Activated CD4-positive, alpha-beta T cell treated with anti-CD3 and anti-CD28 coated beads for 36 hours (primary cell): Measurements from ENCODE around the gene GRK6. TPM values are rescaled to one million over a fixed set of nuclear protein-coding genes. Genes with fewer than 3 reads are reported as not detected.

ENCODE experiments used
- ATAC-seq: fragments of 200-7000 bp; cut with Tn5 transposase; one replicate; pipeline ENCODE4 v1.10.0; 2021; ENCODE audit warnings: mild to moderate bottlenecking, moderate library complexity
- CTCF ChIA-PET: fragments of 350-600 bp; sonication (Branson Sonifier 250); formaldehyde crosslinking; loops from one replicate; lab custom pipeline; 2021; ENCODE audit warnings: antibody characterized with exemption; lab: Charles Lee
- POLR2A ChIA-PET: fragments of 350-600 bp; sonication (Branson Sonifier 250); formaldehyde crosslinking; loops from one replicate; lab custom pipeline; 2021; ENCODE audit warnings: antibody characterized with exemption, inconsistent platforms; lab: Charles Lee
- DNase-seq: peaks from one replicate; pipeline ENCODE4 v3.0.0-alpha.2; 2020
- H3K27ac Mint-ChIP-seq: one replicate; pipeline ENCODE4 v1.8.0; 2021; ENCODE audit warnings: mixed read lengths
- H3K27me3 Mint-ChIP-seq: one replicate; pipeline ENCODE4 v1.8.0; 2021; ENCODE audit warnings: mixed read lengths
- H3K36me3 Mint-ChIP-seq: one replicate; pipeline ENCODE4 v1.8.0; 2021; ENCODE audit warnings: low read depth, mixed read lengths
- H3K4me1 Mint-ChIP-seq: one replicate; pipeline ENCODE4 v1.8.0; 2021; ENCODE audit warnings: mixed read lengths
- H3K4me3 Mint-ChIP-seq: one replicate; pipeline ENCODE4 v1.8.0; 2021; ENCODE audit warnings: mild to moderate bottlenecking, moderate library complexity, mixed read lengths
- H3K9me3 Mint-ChIP-seq: one replicate; pipeline ENCODE4 v1.8.0; 2021; ENCODE audit warnings: low read depth, mixed read lengths
- intact Hi-C, 2 experiments: fragments of 100-400 bp; cut with DNase I in 1 of 2; cut with micrococcal nuclease in 1 of 2; formaldehyde crosslinking; loops; one replicate each; pipeline versions ENCODE4 v1.14.2 to v1.15.1; 2022 to 2024; cut with DNase I, micrococcal nuclease
- total RNA-seq, 2 experiments: library from RNA; stranded (reverse); gene quantifications; one replicate each; pipeline ENCODE4 v1.2.3, GENCODE V29; 2021

GRK6 gene
- total RNA-seq, 2 experiments from 2014 or later: 110 to 141 TPM

DNA sequence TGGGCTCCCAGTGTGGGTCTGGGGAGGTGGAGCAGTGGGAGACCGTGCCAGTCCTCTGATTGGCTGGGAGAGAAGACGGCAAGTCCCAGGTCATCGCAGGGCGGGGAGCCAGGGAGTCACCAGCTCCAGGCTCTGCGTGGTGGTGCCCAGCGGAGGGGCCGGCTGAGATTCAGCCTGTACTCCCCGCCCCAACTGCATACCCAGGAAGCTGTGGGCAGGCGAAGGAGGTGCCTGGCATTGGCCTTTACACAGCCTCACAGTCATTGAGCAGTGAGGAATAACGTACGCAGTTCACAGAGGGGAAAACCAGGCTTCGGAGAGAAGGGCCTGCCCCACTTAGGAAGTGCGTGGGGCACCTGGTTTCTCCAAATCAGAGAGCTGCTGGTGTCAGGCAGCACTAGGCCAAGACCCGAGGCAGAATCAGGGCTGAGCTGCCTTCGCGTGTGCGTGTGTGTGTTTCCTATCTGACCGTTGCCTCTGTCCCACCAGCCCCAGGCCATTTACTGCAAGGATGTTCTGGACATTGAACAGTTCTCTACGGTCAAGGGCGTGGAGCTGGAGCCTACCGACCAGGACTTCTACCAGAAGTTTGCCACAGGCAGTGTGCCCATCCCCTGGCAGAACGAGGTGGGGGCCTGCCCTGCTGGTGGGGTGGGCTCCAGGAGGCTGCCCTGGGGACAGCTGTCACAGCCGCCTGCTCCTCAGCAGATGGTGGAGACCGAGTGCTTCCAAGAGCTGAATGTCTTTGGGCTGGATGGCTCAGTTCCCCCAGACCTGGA, 13.9 kb downstream of the GRK6 start:
- peaks cover 52% of the 10 kb centered on the region for H3K36me3 Mint-ChIP-seq
- no peak overlapping the region for H3K4me3 Mint-ChIP-seq
- peak; percentile 77 for ATAC-seq
- no peaks in the 10 kb centered on the region for H3K9me3 Mint-ChIP-seq
- no peaks in the 10 kb centered on the region for H3K27me3 Mint-ChIP-seq
- intact Hi-C loops: no loop called here
- ChIA-PET POLR2A (interaction anchor here (0.7 to 3.3 kb wide), 4 partner anchors 10 to 762 kb away, joined by 3 to 28 read pairs (median 5); partner anchors contain the start of gene GRK6), CTCF (interaction anchor here (0.7 to 2.0 kb wide), 11 partner anchors 9 to 988 kb away, joined by 3 to 12 read pairs (median 5); partner anchors contain the start of gene GRK6)
- H3K27ac Mint-ChIP-seq: peak overlapping the region; percentile 68
- peaks cover 65% of the 10 kb centered on the region for H3K4me1 Mint-ChIP-seq
- peak; percentile 72 for DNase-seq

DNA sequence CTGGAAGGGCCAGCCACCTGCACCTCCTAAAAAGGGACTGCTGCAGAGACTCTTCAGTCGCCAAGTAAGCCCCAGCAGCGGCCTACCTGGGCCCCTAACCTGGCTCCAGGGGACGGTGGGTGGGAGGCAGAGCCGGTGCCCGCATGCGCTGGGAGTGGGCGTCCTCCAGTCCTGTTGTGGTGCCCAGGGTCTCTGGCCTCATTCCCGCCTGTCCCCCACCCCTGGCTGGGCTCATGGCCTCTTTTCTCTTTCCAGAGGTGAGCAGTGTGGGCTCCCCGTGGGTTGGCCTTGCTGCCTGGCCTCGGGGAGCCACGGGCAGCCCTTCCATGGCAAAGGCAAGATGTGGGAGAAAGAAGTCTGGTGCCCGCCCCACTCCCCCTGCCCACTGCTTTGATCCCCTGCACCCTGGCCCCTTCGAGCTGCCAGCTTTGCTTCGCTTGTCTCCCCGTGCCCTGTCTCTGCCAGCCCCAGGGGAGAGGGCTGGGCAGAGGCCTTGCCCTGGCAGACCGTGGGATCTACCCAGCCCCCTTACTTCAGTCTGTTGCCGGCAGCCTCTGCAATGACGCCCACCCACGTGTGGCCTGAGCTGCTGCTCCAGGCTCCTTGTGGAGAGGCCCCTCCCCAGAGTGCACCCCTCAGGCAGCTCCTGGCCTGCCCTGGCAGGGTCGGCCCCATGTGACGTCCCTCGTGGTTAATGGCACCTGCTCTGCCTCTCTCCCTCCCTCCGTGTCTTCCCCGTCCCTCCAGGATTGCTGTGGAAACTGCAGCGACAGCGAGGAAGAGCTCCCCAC, 14.7 kb downstream of the GRK6 start:
- peak overlapping the region; percentile 19 for H3K27ac Mint-ChIP-seq
- no peak for ATAC-seq
- no peaks in the 10 kb centered on the region for H3K27me3 Mint-ChIP-seq
- H3K9me3 Mint-ChIP-seq: no peaks in the 10 kb centered on the region
- ChIA-PET CTCF (interaction anchor here (0.8 to 2.0 kb wide), 10 partner anchors 12 to 52 kb away, joined by 3 to 12 read pairs (median 5); partner anchors contain the start of gene GRK6), POLR2A (interaction anchor here (1.6 to 3.3 kb wide), 2 partner anchors 11 to 14 kb away, joined by 7 to 28 read pairs; partner anchors contain the start of gene GRK6)
- DNase-seq: no peak
- H3K36me3 Mint-ChIP-seq: peaks cover 47% of the 10 kb centered on the region
- intact Hi-C loops: no loop called here
- no peak overlapping the region for H3K4me3 Mint-ChIP-seq
- peaks cover 66% of the 10 kb centered on the region for H3K4me1 Mint-ChIP-seq

DNA sequence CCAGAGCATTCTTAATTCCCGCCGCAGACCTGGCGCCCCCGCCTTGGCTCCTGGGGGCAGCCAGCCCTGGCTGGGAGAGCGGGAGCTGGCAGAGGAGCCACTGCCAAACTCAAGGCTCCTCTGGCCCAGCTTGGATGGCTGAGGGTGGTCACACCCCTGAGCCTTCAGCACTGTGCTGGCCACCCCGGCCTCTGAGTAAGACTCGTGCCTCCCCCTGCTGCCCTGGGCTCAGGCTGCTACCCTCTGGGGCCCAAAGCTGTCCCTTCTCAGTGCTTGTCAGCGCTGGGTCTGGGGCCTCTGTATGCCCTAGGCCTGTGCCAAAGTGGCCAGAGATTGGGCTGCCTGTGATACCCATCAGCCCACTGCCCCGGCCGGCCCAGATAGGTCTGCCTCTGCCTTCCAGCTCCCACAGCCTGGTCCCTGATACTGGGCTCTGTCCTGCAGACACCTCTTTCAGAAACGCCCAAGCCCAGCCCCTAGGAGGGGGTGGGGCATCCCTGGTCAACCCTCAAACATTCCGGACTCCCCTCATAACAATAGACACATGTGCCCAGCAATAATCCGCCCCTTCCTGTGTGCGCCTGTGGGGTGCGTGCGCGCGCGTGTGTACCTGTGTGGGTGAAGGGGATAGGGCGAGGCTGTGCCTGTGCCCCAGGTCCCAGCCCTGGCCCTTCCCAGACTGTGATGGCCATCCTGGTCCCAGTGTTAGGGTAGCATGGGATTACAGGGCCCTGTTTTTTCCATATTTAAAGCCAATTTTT, 15.8 kb downstream of the GRK6 start:
- H3K36me3 Mint-ChIP-seq: peaks cover 39% of the 10 kb centered on the region
- POLR2A ChIA-PET: interaction anchor here (0.6 to 9.3 kb wide), 3 partner anchors 11 to 34 kb away, joined by 3 to 85 read pairs (median 28); no protein-coding TSS in a partner anchor
- peak overlapping the region; percentile 47 for H3K27ac Mint-ChIP-seq

DNA sequence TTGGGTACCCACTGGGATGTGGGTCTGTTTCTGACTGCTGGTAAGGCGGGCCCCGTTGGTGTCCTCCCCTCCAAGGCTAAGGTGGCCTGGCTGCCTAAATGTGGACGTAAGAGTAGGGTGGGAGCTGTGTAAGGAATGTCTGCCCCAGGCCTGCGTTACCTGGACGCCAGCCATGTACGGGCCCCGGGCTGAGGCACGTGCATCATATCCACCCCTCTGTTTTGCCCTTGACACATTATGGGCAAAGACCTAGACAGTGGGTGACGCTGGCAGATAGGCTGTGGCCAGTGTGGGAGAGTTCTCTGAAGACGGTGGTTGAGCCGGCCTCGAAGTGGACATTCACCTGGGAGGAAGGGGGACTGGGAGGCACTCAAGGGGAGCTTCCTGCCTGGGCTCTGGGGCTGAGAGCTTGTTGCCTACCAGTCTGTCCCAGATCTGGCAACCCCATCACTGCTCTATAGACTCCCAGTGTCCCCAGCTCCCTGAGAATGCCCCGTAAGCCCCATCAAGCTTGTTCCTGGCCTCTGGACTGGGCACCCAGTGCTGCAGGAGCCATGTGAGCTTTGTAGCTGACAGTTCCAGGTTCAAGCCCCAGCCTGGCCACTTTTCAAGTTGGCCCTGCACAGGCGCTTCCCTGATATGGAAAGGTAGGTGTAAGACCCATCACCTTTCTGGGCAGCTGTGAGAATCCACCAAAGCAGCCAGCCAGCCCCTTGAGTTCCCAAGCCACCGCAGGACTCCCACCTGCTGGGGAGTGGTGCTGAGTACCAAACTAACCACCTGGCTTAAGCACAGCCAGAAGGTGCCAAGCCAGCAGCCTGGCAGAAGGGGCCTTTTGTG, 16.9 kb downstream of the GRK6 start:
- ChIA-PET CTCF (interaction anchor here (0.6 to 8.1 kb wide), 9 partner anchors 9 to 134 kb away, joined by 3 to 72 read pairs (median 8); no protein-coding TSS in a partner anchor), POLR2A (interaction anchor here (0.6 to 9.3 kb wide), 5 partner anchors 9 to 35 kb away, joined by 3 to 85 read pairs (median 3); no protein-coding TSS in a partner anchor)
- Mint-ChIP-seq H3K9me3 (no peaks in the 10 kb centered on the region), H3K4me1 (peaks cover 61% of the 10 kb centered on the region), H3K27ac (no peak overlapping the region), H3K27me3 (no peaks in the 10 kb centered on the region), H3K36me3 (peaks cover 29% of the 10 kb centered on the region), H3K4me3 (no peak overlapping the region)
- peak; percentile 19 for DNase-seq
- no peak for ATAC-seq
- intact Hi-C loops: no loop called here

More for the DNA sequence above, 15.8 kb downstream of the GRK6 start:
- no peaks in the 10 kb centered on the region for H3K27me3 Mint-ChIP-seq
- no peak overlapping the region for H3K4me3 Mint-ChIP-seq
- CTCF ChIA-PET: interaction anchor here (0.8 to 3.1 kb wide), 5 partner anchors 13 to 133 kb away, joined by 4 to 11 read pairs (median 5); no protein-coding TSS in a partner anchor
- intact Hi-C loops: no loop called here
- peaks cover 61% of the 10 kb centered on the region for H3K4me1 Mint-ChIP-seq
- H3K9me3 Mint-ChIP-seq: no peaks in the 10 kb centered on the region
- DNase-seq: peak; percentile 10
- no peak for ATAC-seq

DNA sequence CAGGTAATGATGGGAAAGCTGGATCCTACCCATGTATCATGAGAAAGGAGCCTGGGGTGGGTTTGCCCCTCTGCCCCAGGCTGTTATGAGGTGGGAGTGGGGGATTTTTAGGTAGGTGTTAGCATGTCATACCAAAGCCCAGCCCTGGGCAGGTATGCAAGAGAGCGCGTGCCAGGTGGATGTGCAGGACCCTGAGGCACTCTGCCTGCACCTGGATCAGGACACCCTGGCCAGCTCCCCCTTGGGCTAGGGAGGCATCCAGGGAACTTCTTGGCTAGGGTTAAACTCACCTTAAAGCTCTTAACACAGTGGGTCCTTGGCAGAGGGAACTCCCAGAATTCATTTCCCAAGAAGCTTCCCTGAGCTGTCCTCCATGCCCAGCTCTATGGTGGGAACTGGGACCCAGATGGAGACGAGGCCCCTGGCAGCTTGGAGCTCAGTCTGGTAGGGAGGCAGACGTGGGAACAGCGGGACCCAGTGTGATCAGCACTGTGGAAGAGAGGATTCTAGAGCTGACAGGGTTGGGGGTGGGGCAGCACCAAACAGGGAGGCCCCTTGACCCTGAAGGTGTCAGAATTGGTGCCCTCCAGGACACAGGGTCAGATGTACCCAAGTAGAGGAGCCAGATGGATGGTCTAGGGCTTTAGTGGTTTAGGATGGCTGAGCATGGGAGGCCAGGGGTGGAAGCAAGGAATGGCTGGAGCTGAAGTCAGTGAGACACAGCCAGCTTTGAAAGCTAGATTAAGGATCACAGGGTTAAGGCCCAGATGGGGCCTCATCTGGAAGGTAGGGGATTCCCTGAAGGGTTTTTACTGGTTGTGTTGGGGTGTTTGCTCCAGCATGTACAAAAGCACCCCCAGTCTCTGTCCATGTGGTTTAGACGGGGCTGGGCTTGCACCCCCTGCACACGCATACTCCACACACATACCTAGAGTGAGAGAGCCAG, 17.9 kb downstream of the GRK6 start:
- ChIA-PET POLR2A (interaction anchor here (0.6 to 9.3 kb wide), 7 partner anchors 8 to 91 kb away, joined by 3 to 85 read pairs (median 9); partner anchors contain the start of gene GRK6), CTCF (interaction anchor here (0.6 to 8.1 kb wide), 14 partner anchors 10 to 135 kb away, joined by 3 to 72 read pairs (median 6); no protein-coding TSS in a partner anchor)
- Mint-ChIP-seq H3K4me3 (peak overlapping the region; percentile 33), H3K36me3 (peaks cover 22% of the 10 kb centered on the region), H3K27ac (peak overlapping the region; percentile 89), H3K4me1 (peaks cover 58% of the 10 kb centered on the region), H3K27me3 (no peaks in the 10 kb centered on the region), H3K9me3 (no peaks in the 10 kb centered on the region)
- DNase-seq (peak; percentile 43), ATAC-seq (peak; percentile 10)
- intact Hi-C loops: no loop called here

DNA sequence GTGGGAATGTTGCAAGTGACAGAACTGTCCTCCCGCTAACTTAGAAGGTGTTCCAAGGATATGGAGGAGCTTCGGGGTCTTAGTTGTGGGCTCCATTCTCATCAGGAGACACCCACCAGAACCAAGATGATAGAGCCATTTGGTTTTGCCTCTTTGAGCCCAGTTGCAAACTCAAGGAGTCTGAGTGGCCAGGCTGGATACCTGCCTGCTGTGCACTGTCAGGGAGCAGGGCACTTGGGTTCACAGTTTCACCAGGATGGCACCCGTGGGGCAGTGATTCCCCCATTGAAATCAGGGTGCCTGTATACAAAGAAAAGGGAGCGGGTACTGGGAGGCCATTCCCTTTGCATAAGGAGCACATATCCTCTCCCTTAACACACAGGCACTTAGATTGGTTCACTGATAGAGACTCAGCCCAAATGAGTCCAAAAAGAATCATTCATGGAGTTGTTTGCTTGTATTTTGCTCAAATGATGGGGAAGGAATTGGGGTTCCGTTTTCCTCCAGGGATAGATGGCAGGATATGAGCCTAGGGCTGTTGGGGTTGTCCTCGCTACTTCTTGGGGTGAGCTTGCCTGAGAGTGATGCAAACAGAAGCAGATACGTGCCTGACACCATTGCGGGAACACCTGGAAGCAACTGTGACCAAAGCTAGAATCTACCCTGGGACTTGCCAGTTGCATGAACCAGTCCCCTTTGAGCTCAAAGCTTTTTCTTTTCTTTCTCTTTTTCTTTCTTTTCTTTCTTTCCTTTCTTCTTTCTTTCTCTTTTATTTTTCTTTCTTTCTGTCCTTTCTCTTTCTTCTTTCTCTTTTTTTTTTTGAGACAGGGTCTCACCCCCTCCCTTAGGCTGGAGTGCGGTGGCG, 18.8 kb downstream of the GRK6 start:
- CTCF ChIA-PET: interaction anchor here (0.6 to 8.1 kb wide), 15 partner anchors 9 to 434 kb away, joined by 3 to 72 read pairs (median 4); no protein-coding TSS in a partner anchor
- Mint-ChIP-seq H3K9me3 (no peaks in the 10 kb centered on the region), H3K27me3 (no peaks in the 10 kb centered on the region), H3K4me3 (peak overlapping the region; percentile 51), H3K36me3 (peaks cover 14% of the 10 kb centered on the region), H3K27ac (peak overlapping the region; percentile 89), H3K4me1 (peaks cover 49% of the 10 kb centered on the region)
- intact Hi-C loops: no loop called here
- POLR2A ChIA-PET: interaction anchor here (0.6 to 9.3 kb wide), 11 partner anchors 9 to 56 kb away, joined by 3 to 85 read pairs (median 5); partner anchors contain the start of gene GRK6
- peak; percentile 18 for ATAC-seq
- peak; percentile 63 for DNase-seq

DNA sequence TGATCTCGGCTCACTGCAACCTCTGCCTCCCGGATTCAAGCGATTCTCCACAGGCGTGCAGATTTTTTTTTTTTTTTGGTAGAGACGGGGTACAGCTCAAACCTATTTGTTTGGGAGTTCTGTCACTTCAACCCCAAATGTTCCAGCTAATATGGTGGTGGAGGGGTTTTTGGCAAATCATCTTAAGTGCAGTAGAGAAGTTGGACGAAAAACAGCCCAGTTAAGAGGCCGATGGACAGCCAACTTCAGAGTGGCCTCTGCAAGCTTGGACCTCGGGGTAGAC, 19.4 kb downstream of the GRK6 start:
- no peaks in the 10 kb centered on the region for H3K27me3 Mint-ChIP-seq
- intact Hi-C loops: loop anchor here (1.0 to 2.0 kb wide), 4 partner anchors 8 to 43 kb away; no protein-coding TSS in a partner anchor
- POLR2A ChIA-PET: interaction anchor here (0.8 to 9.3 kb wide), 7 partner anchors 9 to 130 kb away, joined by 4 to 85 read pairs (median 11); partner anchors contain the start of gene GRK6

More for the DNA sequence above, 19.4 kb downstream of the GRK6 start:
- ATAC-seq (no peak), DNase-seq (no peak)
- peaks cover 11% of the 10 kb centered on the region for H3K36me3 Mint-ChIP-seq
- peak overlapping the region; percentile 51 for H3K4me3 Mint-ChIP-seq
- CTCF ChIA-PET: interaction anchor here (0.8 to 8.1 kb wide), 11 partner anchors 8 to 96 kb away, joined by 3 to 72 read pairs (median 4); no protein-coding TSS in a partner anchor
- peak overlapping the region; percentile 89 for H3K27ac Mint-ChIP-seq
- no peaks in the 10 kb centered on the region for H3K9me3 Mint-ChIP-seq
- H3K4me1 Mint-ChIP-seq: peaks cover 45% of the 10 kb centered on the region
